Central memory CD8-positive, alpha-beta T cell (primary cell): Measurements from ENCODE around the gene PDC.
"Not testable (repeated sequence)": the region's sequence is repeated elsewhere in the genome, so short reads cannot be mapped to it uniquely, and the experiment has no call there.

Experiments
- ATAC-seq: fragments of 150-1000 bp; cut with Tn5 transposase; replicated peaks from 2 replicates; pipeline ENCODE4 v1.10.0; 2022; ENCODE audit warnings: mild to moderate bottlenecking, moderate FRiP score, moderate number of reproducible peaks; ENCODE audit not compliant: poor library complexity, severe bottlenecking; ENCODE audit errors: extremely low read depth
- DNase-seq, 2 donors: peaks; one replicate each; pipeline ENCODE4 v3.0.0; 2021; ENCODE audit warnings: low spot score in 2 of 2
- H3K27ac Mint-ChIP-seq: one replicate; pipeline ENCODE4 v1.8.0; 2022; ENCODE audit warnings: low read depth, mild to moderate bottlenecking, moderate library complexity, mixed read lengths
- H3K27me3 Mint-ChIP-seq: one replicate; pipeline ENCODE4 v1.8.0; 2022; ENCODE audit warnings: mixed read lengths
- H3K36me3 Mint-ChIP-seq: one replicate; pipeline ENCODE4 v1.8.0; 2022; ENCODE audit warnings: mild to moderate bottlenecking, moderate library complexity, mixed read lengths; ENCODE audit not compliant: insufficient read depth
- H3K4me1 Mint-ChIP-seq: one replicate; pipeline ENCODE4 v1.8.0; 2022; ENCODE audit warnings: mixed read lengths
- H3K4me3 Mint-ChIP-seq: one replicate; pipeline ENCODE4 v1.8.0; 2022; ENCODE audit warnings: mild to moderate bottlenecking, moderate library complexity, mixed read lengths
- H3K9me3 Mint-ChIP-seq: one replicate; pipeline ENCODE4 v1.8.0; 2022; ENCODE audit warnings: mixed read lengths

The PDC gene

DNA sequence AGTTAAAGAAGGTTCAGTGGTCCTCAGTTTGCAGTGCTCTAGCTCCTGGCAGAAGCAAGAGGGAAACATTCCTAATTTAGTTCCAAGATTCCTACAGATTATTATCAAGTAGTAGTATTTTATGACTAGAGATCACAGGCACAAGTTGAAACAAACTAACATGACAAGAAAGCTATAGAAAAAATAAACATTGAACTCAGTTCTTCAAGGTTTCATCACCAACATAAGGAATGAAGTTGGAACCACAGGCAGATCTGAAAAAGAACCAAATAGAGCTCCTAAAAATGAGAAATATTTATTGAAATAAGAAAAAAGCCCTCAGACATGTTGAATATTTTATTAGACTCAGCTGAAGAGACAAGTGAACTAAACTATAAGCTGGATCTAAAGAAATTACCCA lies 40.6 kb downstream of the PDC start:
- H3K27me3 Mint-ChIP-seq = no peaks in the 10 kb centered on the region
- H3K9me3 Mint-ChIP-seq = no peaks in the 10 kb centered on the region
- H3K36me3 Mint-ChIP-seq = peaks cover 21% of the 10 kb centered on the region
- H3K27ac Mint-ChIP-seq = peak overlapping the region; percentile 19
- H3K4me1 Mint-ChIP-seq = no peaks in the 10 kb centered on the region
- H3K4me3 Mint-ChIP-seq = no peak overlapping the region
- no peak for DNase-seq
- ATAC-seq = no peak

- DNase-seq (no peak), ATAC-seq (no peak)
- Mint-ChIP-seq H3K9me3 (no peaks in the 10 kb centered on the region), H3K27ac (no peak overlapping the region), H3K4me3 (no peak overlapping the region), H3K4me1 (no peaks in the 10 kb centered on the region), H3K36me3 (peaks cover 27% of the 10 kb centered on the region), H3K27me3 (no peaks in the 10 kb centered on the region)
These were observed 42.4 kb downstream of the PDC start for GRCh38 chr1:186418503-186418902.

- Mint-ChIP-seq H3K9me3 (no peaks in the 10 kb centered on the region), H3K4me3 (no peak overlapping the region), H3K4me1 (no peaks in the 10 kb centered on the region), H3K36me3 (peaks cover 24% of the 10 kb centered on the region), H3K27me3 (no peaks in the 10 kb centered on the region), H3K27ac (no peak overlapping the region)
- no peak for ATAC-seq
- DNase-seq = no peak
These were observed 47.6 kb downstream of the PDC start for GRCh38 chr1:186413319-186413718.

- Mint-ChIP-seq H3K27ac (no peak overlapping the region), H3K4me3 (no peak overlapping the region), H3K4me1 (no peaks in the 10 kb centered on the region), H3K36me3 (peaks cover 23% of the 10 kb centered on the region), H3K9me3 (no peaks in the 10 kb centered on the region), H3K27me3 (no peaks in the 10 kb centered on the region)
- ATAC-seq (no peak), DNase-seq (no peak)
These were observed 51.8 kb downstream of the PDC start for GRCh38 chr1:186409091-186409490.

GRCh38 chr1:186404454-186405051 lies 56.4 kb downstream of the PDC start:
- Mint-ChIP-seq H3K9me3 (no peaks in the 10 kb centered on the region), H3K27ac (peak overlapping the region; percentile 2), H3K27me3 (no peaks in the 10 kb centered on the region), H3K36me3 (peaks cover 29% of the 10 kb centered on the region), H3K4me1 (no peaks in the 10 kb centered on the region), H3K4me3 (no peak overlapping the region)
- no peak for DNase-seq
- ATAC-seq = peak; percentile 87

GRCh38 chr1:186403632-186404031 lies 57.3 kb downstream of the PDC start:
- ATAC-seq (no peak), DNase-seq (no peak)
- no peak overlapping the region for H3K4me3 Mint-ChIP-seq
- no peaks in the 10 kb centered on the region for H3K27me3 Mint-ChIP-seq
- H3K4me1 Mint-ChIP-seq = no peaks in the 10 kb centered on the region
- peaks cover 28% of the 10 kb centered on the region for H3K36me3 Mint-ChIP-seq
- H3K27ac Mint-ChIP-seq = no peak overlapping the region
- H3K9me3 Mint-ChIP-seq = no peaks in the 10 kb centered on the region

GRCh38 chr1:186401446-186401845 lies 59.5 kb downstream of the PDC start:
- H3K4me3 Mint-ChIP-seq, H3K9me3 Mint-ChIP-seq, DNase-seq, H3K4me1 Mint-ChIP-seq, H3K27me3 Mint-ChIP-seq, ATAC-seq, H3K27ac Mint-ChIP-seq: not testable (repeated sequence)
- peaks cover 28% of the 10 kb centered on the region for H3K36me3 Mint-ChIP-seq
